BJ (cell line): ENCODE data around the gene IRAK4. TPM values are rescaled to one million over a fixed set of nuclear protein-coding genes. Genes with fewer than 3 reads are reported as not detected.

Source experiments
- CTCF ChIA-PET: fragments of 350-600 bp; formaldehyde crosslinking; extraction: SDS; loops from one replicate; lab custom pipeline; 2021; ENCODE audit warnings: antibody characterized with exemption, inconsistent platforms; lab: Yijun Ruan, JAX
- POLR2A ChIA-PET: fragments of 300-600 bp; sonication (Branson Sonifier 250); formaldehyde crosslinking; extraction: SDS; loops from one replicate; lab custom pipeline; 2021; ENCODE audit warnings: antibody characterized with exemption; lab: Charles Lee
- DNase-seq: peaks from one replicate; pipeline ENCODE4 v3.0.0-alpha.2; 2011; ENCODE audit warnings: low read depth
- H3K27me3 ChIP-seq: 2 replicates; pipeline ENCODE4 v1.6.0; 2011; ENCODE audit warnings: low read length; ENCODE audit not compliant: control insufficient read depth, insufficient read depth
- H3K36me3 ChIP-seq: 2 replicates; pipeline ENCODE4 v1.5.1; 2011; ENCODE audit warnings: low read length; ENCODE audit not compliant: control insufficient read depth, insufficient read depth
- H3K4me3 ChIP-seq: 2 replicates; pipeline ENCODE4 v1.5.1; 2011; ENCODE audit warnings: low read depth, mild to moderate bottlenecking, control low read depth, low read length
- polyA plus RNA-seq: library from polyadenylated mRNA; depleted of rRNA; stranded (reverse); fragments of >200 nt; gene quantifications from 2 replicates; pipeline ENCODE4 v1.2.3, GENCODE V29; 2011
- TF ChIP-seq, protein P1 (sequence below): IDR thresholded peaks from 2 replicates; pipeline ENCODE4 v1.5.1; 2011; ENCODE audit warnings: low read depth, mild to moderate bottlenecking, control low read depth, inconsistent platforms, low read length, moderate library complexity; ENCODE audit not compliant: insufficient read depth

IRAK4 gene
- polyA plus RNA-seq, 1 experiment, result 11.3 TPM

GRCh38 chr12:43728698-43729097 is 30.1 kb upstream of the IRAK4 start:
- CTCF ChIA-PET, result interaction anchor here (0.8 kb wide), 1 partner anchor 14 kb away, joined by 3 read pairs; no protein-coding TSS in a partner anchor
- TF ChIP-seq, protein P1, sequence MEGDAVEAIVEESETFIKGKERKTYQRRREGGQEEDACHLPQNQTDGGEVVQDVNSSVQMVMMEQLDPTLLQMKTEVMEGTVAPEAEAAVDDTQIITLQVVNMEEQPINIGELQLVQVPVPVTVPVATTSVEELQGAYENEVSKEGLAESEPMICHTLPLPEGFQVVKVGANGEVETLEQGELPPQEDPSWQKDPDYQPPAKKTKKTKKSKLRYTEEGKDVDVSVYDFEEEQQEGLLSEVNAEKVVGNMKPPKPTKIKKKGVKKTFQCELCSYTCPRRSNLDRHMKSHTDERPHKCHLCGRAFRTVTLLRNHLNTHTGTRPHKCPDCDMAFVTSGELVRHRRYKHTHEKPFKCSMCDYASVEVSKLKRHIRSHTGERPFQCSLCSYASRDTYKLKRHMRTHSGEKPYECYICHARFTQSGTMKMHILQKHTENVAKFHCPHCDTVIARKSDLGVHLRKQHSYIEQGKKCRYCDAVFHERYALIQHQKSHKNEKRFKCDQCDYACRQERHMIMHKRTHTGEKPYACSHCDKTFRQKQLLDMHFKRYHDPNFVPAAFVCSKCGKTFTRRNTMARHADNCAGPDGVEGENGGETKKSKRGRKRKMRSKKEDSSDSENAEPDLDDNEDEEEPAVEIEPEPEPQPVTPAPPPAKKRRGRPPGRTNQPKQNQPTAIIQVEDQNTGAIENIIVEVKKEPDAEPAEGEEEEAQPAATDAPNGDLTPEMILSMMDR, result no peak
- Histone ChIP-seq H3K27me3 (no peaks in the 10 kb centered on the region), H3K36me3 (no peaks in the 10 kb centered on the region), H3K4me3 (no peak overlapping the region)
- DNase-seq, result no peak
- POLR2A ChIA-PET, result no interaction called here

- DNase-seq, result no peak
- ChIA-PET CTCF (interaction anchor here (0.9 to 1.3 kb wide), 2 partner anchors 8 to 285 kb away, joined by 3 to 4 read pairs; no protein-coding TSS in a partner anchor), POLR2A (no interaction called here)
- TF ChIP-seq, protein P1, result no peak
- Histone ChIP-seq H3K36me3 (no peaks in the 10 kb centered on the region), H3K4me3 (no peak overlapping the region), H3K27me3 (no peaks in the 10 kb centered on the region)
These were observed 28.5 kb upstream of the IRAK4 start for GRCh38 chr12:43730283-43730682.

- Histone ChIP-seq H3K4me3 (no peak overlapping the region), H3K36me3 (no peaks in the 10 kb centered on the region), H3K27me3 (no peaks in the 10 kb centered on the region)
- POLR2A ChIA-PET, result no interaction called here
- no peak for DNase-seq
- CTCF ChIA-PET, result no interaction called here
- TF ChIP-seq, protein P1, result no peak
These were observed 25.1 kb upstream of the IRAK4 start for GRCh38 chr12:43733687-43734086.

GRCh38 chr12:43736927-43737440 is 21.8 kb upstream of the IRAK4 start:
- Histone ChIP-seq H3K27me3 (no peaks in the 10 kb centered on the region), H3K4me3 (no peak overlapping the region), H3K36me3 (no peaks in the 10 kb centered on the region)
- no peak for DNase-seq
- CTCF ChIA-PET, result no interaction called here
- TF ChIP-seq, protein P1, result no peak
- POLR2A ChIA-PET, result no interaction called here

GRCh38 chr12:43737646-43738045 is 21.1 kb upstream of the IRAK4 start:
- Histone ChIP-seq H3K4me3 (no peak overlapping the region), H3K27me3 (no peaks in the 10 kb centered on the region), H3K36me3 (no peaks in the 10 kb centered on the region)
- DNase-seq, result no peak
- ChIA-PET CTCF (no interaction called here), POLR2A (no interaction called here)
- TF ChIP-seq, protein P1, result no peak
